HEK293T (cell line): Measurements from ENCODE around the gene ZP1.

Experiments
- BHLHE40 ChIP-seq: fragments of 450-650 bp; IDR thresholded peaks from 2 replicates; pipeline ENCODE4 v1.6.1; 2016; ENCODE audit warnings: mild to moderate bottlenecking, moderate library complexity, borderline replicate concordance
- CTBP1 ChIP-seq: fragments of 450-650 bp; IDR thresholded peaks from 2 replicates; pipeline ENCODE4 v1.6.1; 2016; ENCODE audit warnings: borderline replicate concordance
- ELF4 ChIP-seq: fragments of 450-650 bp; IDR thresholded peaks from 2 replicates; pipeline ENCODE4 v1.6.1; 2017; ENCODE audit warnings: antibody characterized with exemption
- FOXA1 ChIP-seq: fragments of 450-650 bp; IDR thresholded peaks from 2 replicates; pipeline ENCODE4 v1.6.1; 2016; ENCODE audit warnings: mild to moderate bottlenecking
- FOXK2 ChIP-seq: fragments of 450-650 bp; IDR thresholded peaks from 2 replicates; pipeline ENCODE4 v1.6.1; 2016; ENCODE audit warnings: mild to moderate bottlenecking
- FOXM1 ChIP-seq: fragments of 450-650 bp; IDR thresholded peaks from 2 replicates; pipeline ENCODE4 v1.6.1; 2017; ENCODE audit warnings: mild to moderate bottlenecking, borderline replicate concordance
- L3MBTL2 ChIP-seq: fragments of 450-650 bp; conservative IDR thresholded peaks from 2 replicates; pipeline ENCODE4 v1.6.1; 2016; ENCODE audit warnings: mild to moderate bottlenecking
- NFRKB ChIP-seq: fragments of 450-650 bp; IDR thresholded peaks from 2 replicates; pipeline ENCODE4 v1.6.1; 2016; ENCODE audit warnings: mild to moderate bottlenecking, moderate library complexity
- SP1 ChIP-seq: fragments of 450-650 bp; IDR thresholded peaks from 2 replicates; pipeline ENCODE4 v1.6.1; 2017
- TF ChIP-seq, protein P1 (sequence below): fragments of 450-650 bp; IDR thresholded peaks from 2 replicates; pipeline ENCODE4 v1.6.1; 2016

- TF ChIP-seq FOXA1, result no peak
- TF ChIP-seq NFRKB, result no peak
- no peak for TF ChIP-seq BHLHE40
- TF ChIP-seq CTBP1, result no peak
- no peak for TF ChIP-seq SP1
- TF ChIP-seq, protein P1, sequence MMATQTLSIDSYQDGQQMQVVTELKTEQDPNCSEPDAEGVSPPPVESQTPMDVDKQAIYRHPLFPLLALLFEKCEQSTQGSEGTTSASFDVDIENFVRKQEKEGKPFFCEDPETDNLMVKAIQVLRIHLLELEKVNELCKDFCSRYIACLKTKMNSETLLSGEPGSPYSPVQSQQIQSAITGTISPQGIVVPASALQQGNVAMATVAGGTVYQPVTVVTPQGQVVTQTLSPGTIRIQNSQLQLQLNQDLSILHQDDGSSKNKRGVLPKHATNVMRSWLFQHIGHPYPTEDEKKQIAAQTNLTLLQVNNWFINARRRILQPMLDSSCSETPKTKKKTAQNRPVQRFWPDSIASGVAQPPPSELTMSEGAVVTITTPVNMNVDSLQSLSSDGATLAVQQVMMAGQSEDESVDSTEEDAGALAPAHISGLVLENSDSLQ, result no peak
- TF ChIP-seq L3MBTL2, result no peak
- no peak for TF ChIP-seq FOXM1
- TF ChIP-seq FOXK2, result no peak
- TF ChIP-seq ELF4, result no peak
Measured at GRCh38 chr11:60859616-60860250, 7.6 kb upstream of the ZP1 start.
